ENCODE data around the gene WNT9B.

GRCh38 chr17:46841561-46842379 is 9.6 kb upstream of the WNT9B start:
- TF ChIP-seq POLR2AphosphoS5 (IDR thresholded peaks at IDR 0.05; ENCODE audit: borderline replicate concordance, low read depth, low read length): no peak
- no peak for TF ChIP-seq EZH2 (IDR thresholded peaks at IDR 0.05)
- TF ChIP-seq FOXP2 (optimal IDR thresholded peaks at IDR 0.05; ENCODE audit: control extremely low read depth, extremely low read length, insufficient read depth): no peak
